Measurements from ENCODE around the gene CA10.

DNA sequence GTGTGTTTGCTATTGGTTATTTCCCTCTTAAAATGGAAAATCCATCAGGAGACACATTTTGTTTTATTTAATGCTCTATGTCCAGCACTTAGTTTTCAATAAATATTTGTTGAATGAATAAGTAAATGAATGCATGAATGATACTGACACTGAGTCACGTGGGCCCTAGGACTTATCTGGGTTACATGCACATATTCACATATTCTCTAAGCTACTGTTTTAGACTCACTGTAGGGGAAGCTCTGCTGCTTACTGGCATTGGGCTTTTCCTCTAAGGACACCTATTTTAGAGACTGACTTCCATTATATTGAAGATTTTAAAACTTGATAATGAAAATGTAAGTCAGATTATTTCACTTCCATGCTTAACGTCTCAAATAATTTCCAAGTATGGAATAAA is 571.0 kb downstream of the CA10 start:
- TF ChIP-seq, protein P1, sequence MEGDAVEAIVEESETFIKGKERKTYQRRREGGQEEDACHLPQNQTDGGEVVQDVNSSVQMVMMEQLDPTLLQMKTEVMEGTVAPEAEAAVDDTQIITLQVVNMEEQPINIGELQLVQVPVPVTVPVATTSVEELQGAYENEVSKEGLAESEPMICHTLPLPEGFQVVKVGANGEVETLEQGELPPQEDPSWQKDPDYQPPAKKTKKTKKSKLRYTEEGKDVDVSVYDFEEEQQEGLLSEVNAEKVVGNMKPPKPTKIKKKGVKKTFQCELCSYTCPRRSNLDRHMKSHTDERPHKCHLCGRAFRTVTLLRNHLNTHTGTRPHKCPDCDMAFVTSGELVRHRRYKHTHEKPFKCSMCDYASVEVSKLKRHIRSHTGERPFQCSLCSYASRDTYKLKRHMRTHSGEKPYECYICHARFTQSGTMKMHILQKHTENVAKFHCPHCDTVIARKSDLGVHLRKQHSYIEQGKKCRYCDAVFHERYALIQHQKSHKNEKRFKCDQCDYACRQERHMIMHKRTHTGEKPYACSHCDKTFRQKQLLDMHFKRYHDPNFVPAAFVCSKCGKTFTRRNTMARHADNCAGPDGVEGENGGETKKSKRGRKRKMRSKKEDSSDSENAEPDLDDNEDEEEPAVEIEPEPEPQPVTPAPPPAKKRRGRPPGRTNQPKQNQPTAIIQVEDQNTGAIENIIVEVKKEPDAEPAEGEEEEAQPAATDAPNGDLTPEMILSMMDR (IDR thresholded peaks at IDR 0.05): no peak
- no peak for TF ChIP-seq POLR2A (IDR thresholded peaks at IDR 0.05)

Data from right lobe of liver (tissue), 4 donors.